GM13977 (cell line): Measurements from ENCODE around the gene ELF5.

Experiments used
- DNase-seq: peaks from one replicate; pipeline ENCODE4 v3.0.0; 2012; ENCODE audit warnings: low spot score
- CTCF ChIP-seq: IDR thresholded peaks from 2 replicates; pipeline ENCODE4 v1.5.1; 2012; ENCODE audit warnings: mild to moderate bottlenecking, control low read depth; ENCODE audit not compliant: insufficient read depth; ENCODE audit errors: extremely low read depth, missing control alignments
- in situ Hi-C: fragments of 300-500 bp; cut with MboI; formaldehyde crosslinking; loops from one replicate; pipeline ENCODE4 v1.12.0; 2022; ENCODE audit warnings: low sequenced_read_pairs, low pct_unique_long_range_greater_than_20kb, mixed read lengths, inconsistent platforms; ENCODE audit not compliant: unreplicated experiment

The ELF5 gene

GRCh38 chr11:34549271-34549670, 35.7 kb upstream of the ELF5 start:
- no peak for DNase-seq
- in situ Hi-C loops, result no loop called here
- TF ChIP-seq CTCF, result no peak

GRCh38 chr11:34548278-34548677, 34.7 kb upstream of the ELF5 start:
- no peak for DNase-seq
- in situ Hi-C loops, result no loop called here
- no peak for TF ChIP-seq CTCF

GRCh38 chr11:34546511-34547209, 33.1 kb upstream of the ELF5 start:
- no peak for DNase-seq
- in situ Hi-C loops, result no loop called here
- TF ChIP-seq CTCF, result no peak

- no peak for TF ChIP-seq CTCF
- no peak for DNase-seq
- in situ Hi-C loops, result no loop called here
These were observed 28.5 kb upstream of the ELF5 start for GRCh38 chr11:34542089-34542488.

GRCh38 chr11:34540870-34541269, 27.3 kb upstream of the ELF5 start:
- in situ Hi-C loops, result no loop called here
- no peak for TF ChIP-seq CTCF
- DNase-seq, result no peak

- in situ Hi-C loops, result no loop called here
- no peak for TF ChIP-seq CTCF
- DNase-seq, result no peak
These were observed 24.0 kb upstream of the ELF5 start for GRCh38 chr11:34537636-34538035.
